ENCODE data around the gene TMEM239. TPM values are rescaled to one million over a fixed set of nuclear protein-coding genes. Genes with fewer than 3 reads are reported as not detected.
"Not testable (repeated sequence)": the region's sequence is repeated elsewhere in the genome, so short reads cannot be mapped to it uniquely, and the experiment has no call there.

TMEM239 gene
- total RNA-seq, 1 donor from 2014 or later: not detected

DNA sequence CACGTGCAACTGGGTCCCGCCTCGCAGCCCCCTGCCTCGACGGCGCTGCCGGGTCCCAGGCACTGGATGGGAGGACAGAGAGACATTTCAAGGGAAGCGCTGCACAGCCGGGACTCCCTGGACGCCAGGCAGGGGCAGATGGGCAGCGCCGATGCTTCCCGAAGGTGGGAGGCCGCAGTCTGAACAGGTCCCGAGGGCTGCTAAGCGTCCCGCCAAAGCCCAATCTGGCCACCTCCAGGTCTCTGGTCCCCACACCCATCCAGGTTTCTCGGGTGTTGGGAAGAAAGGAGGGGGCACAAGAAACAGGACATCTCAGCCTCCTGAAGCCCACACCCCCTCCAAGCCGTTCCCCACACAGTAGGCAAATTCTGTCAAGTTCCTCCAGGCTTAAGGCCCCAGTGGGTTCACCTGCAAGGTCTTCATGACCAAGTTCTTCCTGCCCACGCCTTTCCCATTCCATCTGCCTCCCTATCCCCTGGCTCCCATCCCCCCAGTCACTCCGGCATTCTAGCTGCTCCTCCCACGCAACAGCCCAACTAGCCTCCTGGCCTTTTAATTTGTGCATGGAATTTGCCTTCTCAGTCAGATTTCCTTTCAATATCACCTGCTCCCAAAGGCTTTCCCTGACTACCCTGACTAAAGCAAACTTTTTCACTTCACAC, 10.3 kb upstream of the TMEM239 start:
- H3K27ac Mint-ChIP-seq: no peak overlapping the region
- no peaks in the 10 kb centered on the region for H3K36me3 Mint-ChIP-seq
- H3K4me1 Mint-ChIP-seq (ENCODE audit: unreplicated experiment): peaks cover 8% of the 10 kb centered on the region
- H3K9me3 Mint-ChIP-seq: peaks cover 10% of the 10 kb centered on the region
- peaks cover 61% of the 10 kb centered on the region for H3K27me3 Mint-ChIP-seq
- DNase-seq (ENCODE audit: extremely low spot score, unreplicated experiment): no peak
- no peak overlapping the region for H3K4me3 Mint-ChIP-seq
- TF ChIP-seq, protein P1, sequence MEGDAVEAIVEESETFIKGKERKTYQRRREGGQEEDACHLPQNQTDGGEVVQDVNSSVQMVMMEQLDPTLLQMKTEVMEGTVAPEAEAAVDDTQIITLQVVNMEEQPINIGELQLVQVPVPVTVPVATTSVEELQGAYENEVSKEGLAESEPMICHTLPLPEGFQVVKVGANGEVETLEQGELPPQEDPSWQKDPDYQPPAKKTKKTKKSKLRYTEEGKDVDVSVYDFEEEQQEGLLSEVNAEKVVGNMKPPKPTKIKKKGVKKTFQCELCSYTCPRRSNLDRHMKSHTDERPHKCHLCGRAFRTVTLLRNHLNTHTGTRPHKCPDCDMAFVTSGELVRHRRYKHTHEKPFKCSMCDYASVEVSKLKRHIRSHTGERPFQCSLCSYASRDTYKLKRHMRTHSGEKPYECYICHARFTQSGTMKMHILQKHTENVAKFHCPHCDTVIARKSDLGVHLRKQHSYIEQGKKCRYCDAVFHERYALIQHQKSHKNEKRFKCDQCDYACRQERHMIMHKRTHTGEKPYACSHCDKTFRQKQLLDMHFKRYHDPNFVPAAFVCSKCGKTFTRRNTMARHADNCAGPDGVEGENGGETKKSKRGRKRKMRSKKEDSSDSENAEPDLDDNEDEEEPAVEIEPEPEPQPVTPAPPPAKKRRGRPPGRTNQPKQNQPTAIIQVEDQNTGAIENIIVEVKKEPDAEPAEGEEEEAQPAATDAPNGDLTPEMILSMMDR (conservative IDR thresholded peaks at IDR 0.05): no peak

DNA sequence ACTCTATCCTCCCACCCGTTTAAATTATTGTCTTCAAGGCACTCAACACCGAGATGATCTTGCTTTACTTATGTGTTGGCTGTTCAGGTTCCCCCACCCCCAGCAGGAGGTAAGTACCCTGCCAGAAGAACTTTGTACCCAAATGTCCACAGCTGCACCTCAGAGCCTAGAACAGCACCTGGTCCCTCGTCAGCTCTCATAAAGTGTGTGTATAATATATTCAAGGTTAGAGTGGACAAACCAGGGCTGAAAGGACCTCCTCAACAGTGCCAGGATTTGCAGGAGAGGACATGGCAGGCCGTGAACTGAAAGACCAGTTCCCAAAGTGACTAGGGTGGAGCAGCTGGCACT, 9.8 kb upstream of the TMEM239 start:
- Mint-ChIP-seq H3K27me3 (peaks cover 61% of the 10 kb centered on the region), H3K9me3 (peaks cover 10% of the 10 kb centered on the region), H3K36me3 (no peaks in the 10 kb centered on the region), H3K4me3 (no peak overlapping the region), H3K4me1 (ENCODE audit: unreplicated experiment) (peaks cover 3% of the 10 kb centered on the region), H3K27ac (no peak overlapping the region)
- DNase-seq (ENCODE audit: extremely low spot score, unreplicated experiment): no peak
- TF ChIP-seq, protein P1 (conservative IDR thresholded peaks at IDR 0.05): no peak

DNA sequence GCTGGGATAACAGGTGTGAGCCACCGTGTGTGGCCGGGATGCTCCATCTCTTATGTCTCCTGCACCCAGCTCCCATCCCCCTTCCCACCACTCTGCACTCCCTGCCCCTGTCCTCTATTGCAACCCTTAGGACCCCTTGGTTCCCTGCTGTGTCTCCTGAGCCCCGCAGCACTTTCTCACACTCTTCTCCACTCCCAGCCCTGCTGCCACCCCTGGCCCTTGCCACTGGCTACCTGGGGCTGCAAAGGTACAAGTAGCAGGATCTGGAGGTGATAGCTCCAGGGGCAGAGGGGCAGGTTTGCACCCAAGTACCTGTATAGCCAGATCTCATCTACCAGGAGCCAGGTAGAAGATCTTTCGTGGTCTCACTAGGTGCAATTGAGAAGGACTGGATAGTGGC, 9.1 kb upstream of the TMEM239 start:
- peaks cover 61% of the 10 kb centered on the region for H3K27me3 Mint-ChIP-seq
- no peaks in the 10 kb centered on the region for H3K36me3 Mint-ChIP-seq

DNA sequence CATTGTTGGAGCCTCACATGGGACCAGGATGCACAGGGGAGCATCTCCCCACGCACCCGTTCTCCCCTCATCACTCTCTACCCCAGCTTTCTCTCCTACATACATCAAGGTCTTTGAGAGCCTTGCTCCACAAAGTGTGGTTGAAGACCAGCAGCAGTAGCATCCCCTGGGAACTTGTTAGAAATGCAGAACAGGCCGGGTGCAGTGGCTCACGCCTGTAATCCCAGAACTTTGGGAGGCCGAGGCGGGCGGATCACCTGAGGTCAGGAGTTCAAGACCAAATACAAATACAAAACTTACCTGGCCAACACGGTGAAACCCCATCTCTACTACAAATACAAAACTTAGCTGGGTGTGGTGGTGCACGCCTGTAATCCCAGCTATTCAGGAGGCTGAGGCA, 8.2 kb upstream of the TMEM239 start:
- not testable (repeated sequence) for H3K36me3 Mint-ChIP-seq; H3K4me3 Mint-ChIP-seq; H3K4me1 Mint-ChIP-seq (ENCODE audit: unreplicated experiment); H3K27ac Mint-ChIP-seq
- peaks cover 11% of the 10 kb centered on the region for H3K9me3 Mint-ChIP-seq
- H3K27me3 Mint-ChIP-seq: peaks cover 57% of the 10 kb centered on the region
- peak; percentile 40 for DNase-seq (ENCODE audit: extremely low spot score, unreplicated experiment)

More for the DNA sequence above, 9.1 kb upstream of the TMEM239 start:
- no peaks in the 10 kb centered on the region for H3K4me1 Mint-ChIP-seq (ENCODE audit: unreplicated experiment)
- H3K4me3 Mint-ChIP-seq: no peak overlapping the region
- H3K27ac Mint-ChIP-seq: no peak overlapping the region
- H3K9me3 Mint-ChIP-seq: peaks cover 12% of the 10 kb centered on the region
- TF ChIP-seq, protein P1 (conservative IDR thresholded peaks at IDR 0.05): no peak
- no peak for DNase-seq (ENCODE audit: extremely low spot score, unreplicated experiment)

DNA sequence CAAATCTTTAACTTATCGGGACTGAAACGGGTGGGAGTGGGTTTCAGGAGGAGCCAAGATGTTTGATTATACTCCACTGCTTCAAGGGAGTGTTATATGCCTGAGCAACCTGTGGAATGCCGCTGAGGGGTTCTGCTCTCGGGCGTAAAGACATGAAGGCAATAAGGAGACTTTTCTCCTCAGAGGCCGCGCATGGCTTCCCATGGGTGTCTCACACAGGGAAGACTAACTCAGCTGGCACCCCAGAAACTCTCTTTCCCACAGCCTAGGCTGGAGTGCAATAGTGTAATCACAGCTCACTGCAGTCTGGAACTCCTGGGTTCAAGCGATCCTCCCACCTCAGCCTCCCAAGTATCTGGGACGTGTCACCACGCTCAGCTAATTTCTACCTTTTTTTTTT, 6.5 kb upstream of the TMEM239 start:
- Mint-ChIP-seq H3K4me3 (no peak overlapping the region), H3K36me3 (no peaks in the 10 kb centered on the region), H3K4me1 (ENCODE audit: unreplicated experiment) (peaks cover 7% of the 10 kb centered on the region), H3K27me3 (peaks cover 51% of the 10 kb centered on the region), H3K27ac (no peak overlapping the region), H3K9me3 (peaks cover 11% of the 10 kb centered on the region)
- no peak for DNase-seq (ENCODE audit: extremely low spot score, unreplicated experiment)
- TF ChIP-seq, protein P1 (conservative IDR thresholded peaks at IDR 0.05): no peak

DNA sequence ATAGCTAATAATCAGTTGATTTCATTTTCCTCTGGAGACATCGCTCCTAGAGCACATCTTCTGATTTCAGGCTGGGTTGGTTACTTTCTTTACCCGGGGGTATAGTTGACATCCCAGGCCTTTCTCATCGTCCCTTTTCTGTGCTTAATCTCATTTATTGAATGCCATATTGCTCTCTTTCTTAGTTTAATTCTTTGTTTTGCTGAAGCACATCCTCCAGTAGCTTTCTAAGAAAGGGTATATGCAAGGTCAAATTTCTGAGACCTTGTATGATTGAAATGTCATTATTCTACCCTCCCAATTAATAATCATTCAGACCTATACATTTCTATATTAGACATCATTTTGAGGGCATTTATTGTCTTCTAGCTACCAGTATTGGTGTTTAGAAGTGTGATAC, 4.0 kb upstream of the TMEM239 start:
- peaks cover 7% of the 10 kb centered on the region for H3K4me1 Mint-ChIP-seq (ENCODE audit: unreplicated experiment)
- peaks cover 11% of the 10 kb centered on the region for H3K9me3 Mint-ChIP-seq
- TF ChIP-seq, protein P1 (conservative IDR thresholded peaks at IDR 0.05): no peak
- H3K4me3 Mint-ChIP-seq: no peak overlapping the region
- no peaks in the 10 kb centered on the region for H3K36me3 Mint-ChIP-seq
- no peak for DNase-seq (ENCODE audit: extremely low spot score, unreplicated experiment)
- no peak overlapping the region for H3K27ac Mint-ChIP-seq
- H3K27me3 Mint-ChIP-seq: peaks cover 36% of the 10 kb centered on the region
